PC-9 (cell line): ENCODE results near the gene GDF10. TPM values are rescaled to one million over a fixed set of nuclear protein-coding genes. Genes with fewer than 3 reads are reported as not detected.

Experiments
- BruUV-seq: library from RNA; stranded (reverse); fragments of 400-500 nt; replicated peaks from 2 replicates; lab custom pipeline; 2021; lab: Mats Ljungman, UMichigan
- CTCF ChIA-PET: fragments of 300-600 bp; sonication (Branson Sonifier 250); formaldehyde crosslinking; loops from one replicate; lab custom pipeline; 2022; ENCODE audit warnings: antibody characterized with exemption; lab: Charles Lee
- POLR2A ChIA-PET: fragments of 300-600 bp; sonication (Branson Sonifier 250); formaldehyde crosslinking; loops from one replicate; lab custom pipeline; 2022; ENCODE audit warnings: antibody characterized with exemption; ENCODE audit not compliant: unreplicated experiment; lab: Charles Lee
- DNase-seq, 2 experiments: peaks; one replicate each; pipeline versions ENCODE4 v3.0.0 to v3.0.0-alpha.2; 2015 to 2022; ENCODE audit warnings: mixed read lengths in 1 of 2
- H2AFZ ChIP-seq: fragments of 200-600 bp; sonication (generic); 2 replicates; pipeline ENCODE4 v1.8.1; 2017; ENCODE audit warnings: antibody characterized with exemption
- H3F3A ChIP-seq: fragments of 200-600 bp; sonication (generic); 2 replicates; pipeline ENCODE4 v1.8.1; 2017; ENCODE audit warnings: antibody characterized with exemption, mild to moderate bottlenecking, low read depth; ENCODE audit not compliant: insufficient read depth
- H3K27ac ChIP-seq: fragments of 200-600 bp; sonication (generic); 2 replicates; pipeline ENCODE4 v1.6.1; 2016; ENCODE audit warnings: mixed run types
- H3K27me3 ChIP-seq: fragments of 200-600 bp; sonication (generic); 2 replicates; pipeline ENCODE4 v1.6.1; 2016; ENCODE audit warnings: low read depth, mixed run types; ENCODE audit not compliant: insufficient read depth
- H3K36me3 ChIP-seq: fragments of 200-600 bp; sonication (generic); 2 replicates; pipeline ENCODE4 v1.6.1; 2016; ENCODE audit warnings: low read depth, mixed run types
- H3K4me1 ChIP-seq: fragments of 200-600 bp; sonication (generic); replicated peaks from 2 replicates; pipeline ENCODE4 v1.6.1; 2016; ENCODE audit warnings: mixed run types; ENCODE audit not compliant: insufficient read depth
- H3K4me2 ChIP-seq: fragments of 200-600 bp; sonication (generic); 2 replicates; pipeline ENCODE4 v1.6.1; 2017; ENCODE audit warnings: mixed run types
- H3K4me3 ChIP-seq: fragments of 200-600 bp; sonication (generic); 2 replicates; pipeline ENCODE4 v1.6.1; 2016; ENCODE audit warnings: mixed run types
- H3K79me2 ChIP-seq: fragments of 200-600 bp; sonication (generic); 2 replicates; pipeline ENCODE4 v1.6.1; 2017; ENCODE audit warnings: low read depth, mixed run types
- H3K9me2 ChIP-seq: fragments of 200-600 bp; sonication (generic); 2 replicates; pipeline ENCODE4 v1.8.1; 2017; ENCODE audit warnings: mild to moderate bottlenecking; ENCODE audit not compliant: insufficient read depth
- H3K9me3 ChIP-seq: fragments of 200-600 bp; sonication (generic); 2 replicates; pipeline ENCODE4 v1.8.1; 2016; ENCODE audit warnings: low read depth; ENCODE audit not compliant: insufficient read depth
- H4K20me1 ChIP-seq: fragments of 200-600 bp; sonication (generic); 2 replicates; pipeline ENCODE4 v1.8.1; 2017; ENCODE audit not compliant: insufficient read depth
- CTCF ChIP-seq: fragments of 200-600 bp; sonication (generic); conservative IDR thresholded peaks from 2 replicates; pipeline ENCODE4 v1.6.1; 2017; ENCODE audit warnings: mixed run types, antibody characterized with exemption, mild to moderate bottlenecking, moderate library complexity
- EZH2 ChIP-seq: fragments of 200-600 bp; sonication (generic); IDR thresholded peaks from 2 replicates; pipeline ENCODE4 v1.8.0; 2017; ENCODE audit warnings: antibody characterized with exemption, low read depth
- intact Hi-C: fragments of 100-400 bp; cut with micrococcal nuclease; formaldehyde crosslinking; loops from one replicate; pipeline ENCODE4 v1.10.0; 2022; ENCODE audit not compliant: unreplicated experiment
- total RNA-seq: library from RNA; stranded (reverse); gene quantifications from 2 replicates; pipeline ENCODE4 v1.2.3, GENCODE V29; 2021

GDF10 gene
- total RNA-seq, 1 experiment from 2014 or later = not detected

DNA sequence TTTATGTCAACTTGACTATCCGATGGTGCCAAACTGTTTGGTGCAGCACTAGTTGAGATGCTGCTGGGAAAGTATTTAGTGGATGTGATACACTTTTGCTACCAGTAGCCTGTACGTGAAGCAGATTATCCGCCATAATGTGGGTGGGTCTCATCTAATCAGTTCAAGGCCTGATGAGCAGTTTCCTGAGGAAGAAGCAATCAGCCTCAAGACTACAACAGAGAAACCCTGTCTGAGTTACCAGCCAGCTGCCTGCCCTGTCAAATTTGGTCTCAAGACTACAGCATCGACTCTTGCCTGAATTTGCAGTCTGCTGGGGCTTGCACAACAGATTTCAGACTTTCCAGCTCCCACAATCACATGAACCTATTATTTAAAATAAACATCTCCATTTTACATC, 37.3 kb downstream of the GDF10 start:
- Histone ChIP-seq H4K20me1 (no peaks in the 10 kb centered on the region), H3K4me2 (no peak overlapping the region), H3K9me3 (no peaks in the 10 kb centered on the region), H3K79me2 (no peaks in the 10 kb centered on the region), H3K27ac (no peak overlapping the region), H3K27me3 (peaks cover 16% of the 10 kb centered on the region), H3K9me2 (no peaks in the 10 kb centered on the region), H3K4me3 (no peak overlapping the region), H3F3A (no peaks in the 10 kb centered on the region), H2AFZ (no peak overlapping the region), H3K4me1 (no peaks in the 10 kb centered on the region; the same call in 1 of the 2 replicates), H3K36me3 (no peaks in the 10 kb centered on the region)
- BruUV-seq = no TSS peak
- POLR2A ChIA-PET = no interaction called here
- CTCF ChIA-PET = no interaction called here
- TF ChIP-seq EZH2 (no peak), CTCF (no peak)
- intact Hi-C loops = no loop called here
- DNase-seq = no peak

DNA sequence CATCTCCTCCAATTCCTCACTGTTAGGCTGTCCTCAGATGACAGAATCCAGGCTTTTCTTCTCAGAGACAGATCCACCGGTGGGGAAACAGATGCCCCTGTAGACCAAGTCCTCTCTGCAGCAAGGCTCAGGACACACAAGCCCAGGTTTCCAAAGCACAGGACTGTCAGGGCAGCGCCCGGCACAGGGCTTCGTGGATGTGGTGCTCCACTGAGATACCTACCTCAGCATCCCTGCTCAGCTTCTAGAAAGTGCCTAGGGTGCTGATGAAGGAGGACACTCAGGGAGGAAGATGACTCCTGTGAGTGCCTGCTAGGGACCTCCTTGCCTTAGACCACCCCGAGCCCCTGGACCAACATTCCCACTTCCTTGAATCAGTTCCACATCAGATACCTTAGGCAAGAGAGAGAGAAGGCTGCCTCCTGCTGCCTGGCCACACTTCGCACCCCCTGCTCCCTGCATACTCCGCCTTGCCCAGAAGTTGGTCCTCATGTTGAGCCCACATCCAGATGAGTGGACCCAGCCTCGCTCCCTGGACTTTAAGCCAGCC, 39.3 kb downstream of the GDF10 start:
- H3K9me2 ChIP-seq = no peaks in the 10 kb centered on the region
- TF ChIP-seq EZH2 = no peak
- TF ChIP-seq CTCF = no peak
- H3K27me3 ChIP-seq = peaks cover 10% of the 10 kb centered on the region
- POLR2A ChIA-PET = no interaction called here
- no peak overlapping the region for H3K4me3 ChIP-seq
- H3F3A ChIP-seq = no peaks in the 10 kb centered on the region
- H3K9me3 ChIP-seq = no peaks in the 10 kb centered on the region
- H2AFZ ChIP-seq = no peak overlapping the region
- no peaks in the 10 kb centered on the region for H3K79me2 ChIP-seq
- H3K27ac ChIP-seq = no peak overlapping the region
- BruUV-seq = no TSS peak
- H3K36me3 ChIP-seq = no peaks in the 10 kb centered on the region
- intact Hi-C loops = no loop called here
- H3K4me1 ChIP-seq = no peaks in the 10 kb centered on the region
- no peak overlapping the region for H3K4me2 ChIP-seq
- DNase-seq = no peak
- CTCF ChIA-PET = interaction anchor here (0.6 to 1.3 kb wide), 2 partner anchors 292 to 357 kb away, joined by 3 read pairs; no protein-coding TSS in a partner anchor
- no peaks in the 10 kb centered on the region for H4K20me1 ChIP-seq

DNA sequence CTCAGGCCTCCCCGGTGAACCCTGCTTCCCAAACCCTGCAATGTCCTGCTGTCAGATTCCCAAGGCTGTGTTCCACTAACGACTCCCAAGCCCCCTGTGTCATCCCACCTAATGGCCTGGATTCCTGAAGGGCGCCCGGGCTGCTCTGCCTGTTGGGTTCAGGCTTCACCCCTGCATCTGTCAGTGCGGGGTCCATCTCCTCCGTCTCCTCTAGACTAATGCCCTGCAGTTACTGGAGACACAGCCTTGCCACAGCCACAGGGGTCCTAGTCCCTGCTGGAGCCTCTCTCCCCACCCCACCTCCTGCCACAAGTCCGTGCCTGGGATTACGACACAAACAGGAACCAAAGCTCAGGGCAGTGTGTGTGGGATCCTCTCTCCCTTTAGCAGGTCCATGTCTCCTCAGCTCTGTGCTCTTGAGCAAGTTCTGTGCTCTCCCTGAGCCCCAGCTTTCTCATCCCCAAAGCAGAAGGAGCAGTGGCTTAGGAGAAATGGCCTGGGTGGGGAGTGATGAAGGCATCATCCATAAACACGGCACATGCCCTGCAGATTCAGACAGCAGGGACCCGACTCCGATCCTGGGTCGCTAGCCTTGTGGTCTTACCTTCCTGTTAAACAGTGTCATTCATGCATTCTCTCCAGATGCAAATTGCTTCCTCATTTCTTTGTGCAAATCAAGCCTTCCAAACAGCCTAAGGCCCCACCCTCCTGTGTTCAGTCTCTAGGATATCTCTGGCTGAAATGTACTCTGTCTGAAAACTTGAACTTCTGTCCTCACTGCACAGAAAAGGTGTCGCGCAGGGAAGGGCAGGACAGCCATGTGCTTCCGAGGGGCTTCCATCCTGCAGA, 40.0 kb downstream of the GDF10 start:
- no peak overlapping the region for H3K4me2 ChIP-seq
- H2AFZ ChIP-seq = no peak overlapping the region
- H3K4me3 ChIP-seq = no peak overlapping the region
- BruUV-seq = no TSS peak
- no peak overlapping the region for H3K27ac ChIP-seq
- H3K27me3 ChIP-seq = 0 out of 2 replicates have a peak, but pooled peaks cover 3% of the 10 kb centered on the region
- H3K79me2 ChIP-seq = no peaks in the 10 kb centered on the region
- no peaks in the 10 kb centered on the region for H3K9me3 ChIP-seq
- no peaks in the 10 kb centered on the region for H3K9me2 ChIP-seq
- no peak for TF ChIP-seq CTCF
- no peak for TF ChIP-seq EZH2
- ChIA-PET CTCF (interaction anchor here (0.6 to 1.3 kb wide), 6 partner anchors 17 to 357 kb away, joined by 3 to 6 read pairs (median 3); no protein-coding TSS in a partner anchor), POLR2A (interaction anchor here (0.6 to 0.7 kb wide), 2 partner anchors 53 to 221 kb away, joined by 3 to 4 read pairs; no protein-coding TSS in a partner anchor)
- intact Hi-C loops = no loop called here
- no peaks in the 10 kb centered on the region for H3K36me3 ChIP-seq
- H3F3A ChIP-seq = no peaks in the 10 kb centered on the region
- DNase-seq = no peak
- H3K4me1 ChIP-seq = no peaks in the 10 kb centered on the region
- H4K20me1 ChIP-seq = no peaks in the 10 kb centered on the region
